Smooth muscle cell of the pulmonary artery (primary cell): Measurements from ENCODE around the gene GET3. TPM values are rescaled to one million over a fixed set of nuclear protein-coding genes. Genes with fewer than 3 reads are reported as not detected.

Experiments used
- total RNA-seq: library from RNA; depleted of rRNA; stranded (reverse); fragments of >200 nt; gene quantifications from 2 replicates; pipeline ENCODE4 v1.2.3, GENCODE V29; 2014

The GET3 gene
- 61.8 and 67.5 TPM in 2 replicates for total RNA-seq

GRCh38 chr19:12736995-12737834 lies at the start of gene GET3:
Gene GET3, plus strand, starts transcription at chr19:12737497. Its CDS starts 9 bp downstream, at chr19:12737506.

DNA sequence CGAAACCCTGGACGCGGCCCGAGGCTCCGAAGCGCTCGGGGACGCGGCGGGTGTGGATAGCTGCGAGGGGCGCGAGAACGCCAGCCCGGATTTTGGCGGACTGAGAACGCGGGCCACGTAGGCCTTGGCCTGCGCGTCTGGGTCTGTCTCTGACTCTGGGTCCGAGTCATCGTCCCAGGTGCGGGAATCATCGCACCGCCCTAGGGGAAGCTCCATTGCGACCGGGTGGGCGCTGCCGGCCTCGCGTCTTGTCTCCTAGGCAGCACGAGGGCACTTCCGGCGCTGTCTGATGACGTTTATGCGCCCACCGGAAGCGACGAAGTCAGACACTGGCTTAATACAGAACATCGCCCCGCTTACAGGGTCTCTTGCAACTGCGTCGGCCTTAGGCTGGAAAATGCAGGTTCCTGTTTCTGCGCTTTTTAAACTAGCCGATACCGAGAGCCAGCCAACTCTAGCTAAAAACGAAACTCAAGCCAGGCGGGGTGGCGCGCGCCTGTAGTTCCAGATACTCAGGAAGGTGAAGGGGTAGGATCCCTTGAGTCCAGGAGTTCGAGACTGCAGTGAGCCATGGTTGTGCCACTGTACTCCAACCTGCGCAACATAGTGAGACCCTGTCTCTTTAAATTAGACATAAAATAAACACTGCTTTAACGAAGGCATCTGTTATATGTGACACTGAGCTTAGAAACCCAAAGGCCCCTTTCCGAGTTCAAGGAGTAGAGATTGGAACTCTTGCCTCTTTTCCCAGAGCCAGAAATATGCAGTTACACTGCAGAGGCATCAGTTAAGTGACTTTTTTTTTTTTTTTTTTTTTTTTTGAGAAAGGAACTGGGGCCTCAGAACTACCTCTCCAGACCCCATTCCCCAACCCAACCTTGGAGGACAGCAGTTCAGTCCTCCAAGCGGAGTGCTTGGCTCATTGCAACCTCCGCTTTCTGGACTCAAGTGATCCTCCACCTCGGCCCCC lies 40.6 kb upstream of the GET3 start, which contains the start of gene FBXW9:
Gene FBXW9 (minus strand): TSS at position 266 of the 970 bp plus-strand sequence. CDS start 50 bp downstream, at position 216.

DNA sequence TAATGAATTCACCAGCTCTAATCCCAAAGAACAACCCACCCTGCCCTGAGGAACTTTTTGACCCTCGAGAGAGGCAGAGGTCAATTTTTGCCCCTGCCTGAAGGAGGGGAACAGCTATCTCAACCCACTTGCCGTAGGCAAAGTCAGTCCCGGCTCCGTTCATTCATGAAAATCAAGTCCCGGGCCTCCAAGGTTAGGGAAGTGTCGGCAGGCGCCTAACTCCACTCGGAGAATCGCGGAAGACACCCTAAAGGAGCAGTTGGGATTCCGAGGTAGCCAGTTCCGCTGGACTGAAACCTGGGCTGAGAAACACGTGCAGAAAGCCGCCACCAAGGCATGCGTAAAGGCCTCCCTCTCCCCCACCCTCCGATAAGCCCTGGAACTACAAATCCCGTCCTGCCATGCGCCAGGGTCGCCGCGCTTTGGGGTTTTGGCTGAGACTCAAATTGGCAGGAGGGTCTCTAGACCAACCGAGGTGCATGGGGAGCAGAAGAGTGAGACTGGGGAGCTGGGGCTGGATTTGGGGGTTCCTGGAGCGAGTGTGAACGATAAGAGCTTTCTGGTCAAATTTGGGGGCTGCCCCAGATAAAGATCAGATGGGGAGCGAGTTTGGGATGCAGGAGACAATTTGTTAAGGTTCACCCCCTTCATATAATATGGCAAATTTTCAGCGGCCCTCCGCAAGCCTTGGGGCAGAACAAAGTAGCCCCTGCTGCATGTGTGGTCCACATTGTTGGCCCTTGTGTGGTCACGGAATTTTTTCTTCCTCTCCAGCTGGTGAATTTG lies 13.5 kb upstream of the GET3 start, which contains the start of gene TNPO2:
Gene TNPO2 (minus strand): TSS at position 292 of the 786 bp plus-strand sequence. CDS start 2,955 bp downstream, outside the sequence.

GRCh38 chr19:12751635-12752034 lies 14.3 kb downstream of the GET3 start, which contains the start of gene BEST2:
Gene BEST2, plus strand, starts transcription at chr19:12751791. Its CDS starts 802 bp downstream, at chr19:12752593.

DNA sequence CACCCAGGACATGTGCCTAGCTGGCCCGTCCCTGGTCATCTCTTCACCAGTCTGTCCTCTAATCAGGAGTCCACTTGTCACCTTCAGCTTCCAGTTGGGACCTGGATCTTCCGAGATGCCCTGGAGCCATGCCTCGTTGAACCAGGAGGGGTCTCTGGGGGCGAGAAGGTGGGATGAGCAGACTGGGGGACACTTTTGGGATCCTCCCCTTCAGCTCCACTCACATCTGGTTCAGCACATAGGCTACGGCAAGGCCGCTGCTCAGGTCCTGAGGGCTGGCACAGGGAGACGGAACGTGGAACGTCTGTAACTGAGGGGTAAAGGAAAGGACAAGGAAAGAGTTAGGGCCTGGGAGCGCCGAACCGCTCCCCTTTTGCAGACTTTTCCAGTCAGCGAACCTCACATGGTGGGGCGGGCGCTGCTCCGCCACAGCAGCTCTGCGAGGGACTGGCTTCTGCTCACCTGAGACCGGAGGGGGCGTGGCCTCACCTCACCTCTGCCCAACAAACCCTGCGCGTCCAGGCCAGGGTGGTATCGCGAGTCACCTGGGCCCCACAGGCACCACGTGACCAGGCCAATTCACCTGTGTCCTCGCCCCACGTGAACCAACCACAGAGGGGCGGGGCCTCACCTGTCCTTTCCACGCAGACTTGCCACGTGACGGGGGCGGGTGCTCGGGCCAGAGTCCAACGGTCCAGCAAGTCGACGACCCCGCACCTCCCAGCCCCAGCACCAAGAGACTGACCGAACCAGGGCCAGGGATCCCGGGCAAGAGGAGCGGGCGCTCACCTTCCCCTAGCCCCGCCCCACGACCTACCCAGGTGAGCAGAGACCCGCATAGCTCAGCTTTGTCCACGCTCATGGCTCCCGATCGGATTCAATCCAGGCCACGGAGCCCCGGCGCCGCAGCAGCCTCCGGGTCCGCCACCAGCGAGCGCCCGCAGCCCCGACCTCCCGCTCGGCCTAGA lies 37.6 kb downstream of the GET3 start, which contains the start of gene HOOK2:
Gene HOOK2 (minus strand): TSS at position 965 of the 968 bp plus-strand sequence. CDS start 103 bp downstream, at position 862.

GRCh38 chr19:12791345-12792050 lies 54.2 kb downstream of the GET3 start, which contains the start of gene JUNB:
Gene JUNB, plus strand, starts transcription at chr19:12791486. Its CDS starts 286 bp downstream, at chr19:12791772.

Other genes starting within 250 kb of the GET3 start
- gene ZNF564, start 186.0 kb upstream of the GET3 start, total RNA-seq, result 7.4 and 8.5 TPM in 2 replicates
- gene ZNF490, start 126.7 kb upstream of the GET3 start, total RNA-seq, result 7.3 and 9.6 TPM in 2 replicates
- 13.7 and 15.4 TPM in 2 replicates for gene ZNF791, start 126.6 kb upstream of the GET3 start, total RNA-seq
- gene MAN2B1, start 70.8 kb upstream of the GET3 start, total RNA-seq, result 60.0 and 60.9 TPM in 2 replicates
- 8.8 and 9.8 TPM in 2 replicates for gene WDR83, start 70.7 kb upstream of the GET3 start, total RNA-seq
- 58.8 and 66.5 TPM in 2 replicates for gene DHPS, start 55.6 kb upstream of the GET3 start, total RNA-seq
- gene GNG14, start 49.5 kb upstream of the GET3 start, total RNA-seq, result not detected in 2 replicates
- 5.5 and 6.4 TPM in 2 replicates for gene FBXW9, start 40.9 kb upstream of the GET3 start, total RNA-seq
- gene TNPO2, start 13.6 kb upstream of the GET3 start, total RNA-seq, result 50.6 and 71.6 TPM in 2 replicates
- gene TRIR, start 2.8 kb upstream of the GET3 start, total RNA-seq, result 78.1 and 93.8 TPM in 2 replicates
- not detected in 2 replicates for gene BEST2, start 14.3 kb downstream of the GET3 start, total RNA-seq
- 18.5 and 26.7 TPM in 2 replicates for gene HOOK2, start 38.1 kb downstream of the GET3 start, total RNA-seq
- 77.3 and 101 TPM in 2 replicates for gene JUNB, start 54.0 kb downstream of the GET3 start, total RNA-seq
- 188 and 217 TPM in 2 replicates for gene PRDX2, start 64.3 kb downstream of the GET3 start, total RNA-seq
- gene THSD8, start 64.6 kb downstream of the GET3 start, total RNA-seq, result 0.13 TPM in 1 of 2 replicates, not detected in the other
- 8.8 and 9.9 TPM in 2 replicates for gene RNASEH2A, start 69.1 kb downstream of the GET3 start, total RNA-seq
- not detected in 2 replicates for gene RTBDN, start 97.1 kb downstream of the GET3 start, total RNA-seq
- 0.07 and 0.36 TPM in 2 replicates for gene MAST1, start 101.0 kb downstream of the GET3 start, total RNA-seq
- 40.5 and 57.0 TPM in 2 replicates for gene DNASE2, start 144.0 kb downstream of the GET3 start, total RNA-seq
- not detected in 2 replicates for gene KLF1, start 149.7 kb downstream of the GET3 start, total RNA-seq
- 16.0 and 23.4 TPM in 2 replicates for gene GCDH, start 153.7 kb downstream of the GET3 start, total RNA-seq
- 0.07 and 0.23 TPM in 2 replicates for gene SYCE2, start 181.8 kb downstream of the GET3 start, total RNA-seq
- 71.0 and 86.5 TPM in 2 replicates for gene FARSA, start 196.2 kb downstream of the GET3 start, total RNA-seq
- 1,777 and 1,839 TPM in 2 replicates for gene CALR, start 201.1 kb downstream of the GET3 start, total RNA-seq
- gene RAD23A, start 208.4 kb downstream of the GET3 start, total RNA-seq, result 108 and 160 TPM in 2 replicates
- 9.5 and 12.9 TPM in 2 replicates for gene GADD45GIP1, start 219.7 kb downstream of the GET3 start, total RNA-seq
- 0.07 and 0.13 TPM in 2 replicates for gene DAND5, start 232.1 kb downstream of the GET3 start, total RNA-seq